ENCODE measurements around the gene QRFP.

The QRFP gene

GRCh38 chr9:130933114-130934046 is 36.8 kb upstream of the QRFP start:
- DNase-seq: no peak

- no peak for DNase-seq
These were observed 35.9 kb upstream of the QRFP start for GRCh38 chr9:130932255-130933079.

- no peak for DNase-seq
These were observed 35.1 kb upstream of the QRFP start for GRCh38 chr9:130931508-130932254.

GRCh38 chr9:130930804-130931349 is 34.3 kb upstream of the QRFP start:
- no peak for DNase-seq

- no peak for DNase-seq
These were observed 33.7 kb upstream of the QRFP start for GRCh38 chr9:130930132-130930803.

- no peak for DNase-seq
These were observed 33.0 kb upstream of the QRFP start for GRCh38 chr9:130929571-130930038.

- no peak for DNase-seq
These were observed 31.6 kb upstream of the QRFP start for GRCh38 chr9:130927995-130928900.

GRCh38 chr9:130927338-130927737 is 30.7 kb upstream of the QRFP start:
- no peak for DNase-seq

GRCh38 chr9:130925050-130925678 is 28.6 kb upstream of the QRFP start:
- no peak for DNase-seq

GRCh38 chr9:130924448-130924788 is 27.8 kb upstream of the QRFP start:
- DNase-seq: no peak

GRCh38 chr9:130923611-130924447 is 27.2 kb upstream of the QRFP start:
- no peak for DNase-seq

- DNase-seq: no peak
These were observed 26.4 kb upstream of the QRFP start for GRCh38 chr9:130922893-130923610.

GRCh38 chr9:130921989-130922892 is 25.6 kb upstream of the QRFP start:
- DNase-seq: no peak

- no peak for DNase-seq
These were observed 24.8 kb upstream of the QRFP start for GRCh38 chr9:130921300-130921988.

GRCh38 chr9:130920762-130921299 is 24.2 kb upstream of the QRFP start:
- DNase-seq: no peak

GRCh38 chr9:130920233-130920632 is 23.6 kb upstream of the QRFP start:
- no peak for DNase-seq

Data from inflammatory macrophage (primary cell).